CD4-positive, alpha-beta T cell treated with Interleukin-21 for 1 hour (primary cell): Measurements from ENCODE around the gene UGP2.
"Not testable (repeated sequence)": the region's sequence is repeated elsewhere in the genome, so short reads cannot be mapped to it uniquely, and the experiment has no call there.

ENCODE experiments used
- DNase-seq: peaks from one replicate; pipeline ENCODE4 v3.0.0-alpha.2; 2020

The UGP2 gene

GRCh38 chr2:63841254-63842022 lies at the start of gene UGP2:
Gene UGP2, plus strand, starts transcription at chr2:63841896. Its CDS starts 290 bp downstream, at chr2:63842186.
- DNase-seq: peak; percentile 88

DNA sequence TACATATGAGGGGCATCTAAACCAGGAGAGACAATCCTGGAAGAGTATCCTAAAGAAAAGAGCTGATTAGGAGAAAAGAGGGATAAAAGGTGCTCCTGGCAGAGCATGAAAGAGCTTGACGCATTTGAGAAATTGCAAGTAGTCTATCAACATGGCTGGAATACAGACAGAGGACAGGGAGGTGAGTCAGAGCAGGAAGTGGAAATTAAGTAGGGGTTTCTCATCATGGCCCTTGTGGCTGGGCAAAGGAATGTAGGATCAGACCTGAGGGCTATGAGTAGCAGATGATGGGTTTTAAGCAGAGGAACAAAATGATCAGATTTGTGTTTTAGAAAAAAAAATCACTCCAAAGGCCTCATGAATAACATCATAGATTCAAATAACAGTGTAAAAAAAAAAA lies 49.2 kb upstream of the UGP2 start:
- no peak for DNase-seq

- DNase-seq: no peak
Measured at GRCh38 chr2:63796366-63796765, 45.3 kb upstream of the UGP2 start.

- no peak for DNase-seq
Measured at GRCh38 chr2:63796796-63797195, 44.9 kb upstream of the UGP2 start.

- no peak for DNase-seq
Measured at GRCh38 chr2:63801455-63801854, 40.2 kb upstream of the UGP2 start.

- no peak for DNase-seq
Measured at GRCh38 chr2:63805412-63805811, 36.3 kb upstream of the UGP2 start.

- DNase-seq: not testable (repeated sequence)
Measured at GRCh38 chr2:63808036-63808435, 33.7 kb upstream of the UGP2 start.

- not testable (repeated sequence) for DNase-seq
Measured at GRCh38 chr2:63808911-63809310, 32.8 kb upstream of the UGP2 start.

DNA sequence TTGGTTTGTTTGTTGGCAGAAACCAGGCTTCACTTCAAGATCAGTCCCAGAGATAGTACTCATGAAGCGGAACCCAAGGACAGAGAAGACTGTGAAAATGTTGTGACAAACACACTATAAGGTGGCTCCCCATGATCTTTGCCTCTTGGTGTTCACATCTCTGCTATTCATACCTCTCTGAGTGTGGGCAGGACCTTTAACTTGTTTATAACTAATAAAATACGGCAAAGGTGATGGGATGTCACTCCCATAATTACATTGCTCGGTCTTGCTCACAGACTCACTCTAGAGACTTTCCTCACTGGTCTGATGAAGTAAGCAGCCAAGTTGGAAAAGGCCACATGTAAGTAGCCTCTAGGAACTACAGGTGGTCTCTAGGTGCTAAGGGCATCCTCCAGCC lies 30.6 kb upstream of the UGP2 start:
- no peak for DNase-seq

- DNase-seq: not testable (repeated sequence)
Measured at GRCh38 chr2:63811870-63812269, 29.8 kb upstream of the UGP2 start.

GRCh38 chr2:63814114-63814513 lies 27.6 kb upstream of the UGP2 start:
- no peak for DNase-seq

GRCh38 chr2:63817382-63817781 lies 24.3 kb upstream of the UGP2 start:
- no peak for DNase-seq

DNA sequence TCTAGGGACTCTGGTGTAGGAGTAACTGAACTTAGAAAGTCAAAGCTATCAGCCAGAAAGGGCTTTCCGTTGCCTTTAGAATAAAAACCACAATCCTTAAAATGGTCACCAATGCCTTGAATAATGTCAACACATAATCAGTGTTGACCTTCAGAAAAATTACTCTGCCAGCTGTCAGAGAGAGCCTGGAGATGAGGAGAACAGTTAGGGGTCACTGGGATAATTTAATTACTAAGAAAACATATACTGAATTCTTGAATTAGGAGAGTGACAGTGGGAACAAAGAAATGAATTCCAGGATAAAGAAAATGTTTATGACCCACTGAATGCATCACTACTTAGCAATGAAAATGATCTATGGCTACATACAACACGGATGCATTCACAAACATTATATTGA lies 23.4 kb upstream of the UGP2 start:
- no peak for DNase-seq

DNA sequence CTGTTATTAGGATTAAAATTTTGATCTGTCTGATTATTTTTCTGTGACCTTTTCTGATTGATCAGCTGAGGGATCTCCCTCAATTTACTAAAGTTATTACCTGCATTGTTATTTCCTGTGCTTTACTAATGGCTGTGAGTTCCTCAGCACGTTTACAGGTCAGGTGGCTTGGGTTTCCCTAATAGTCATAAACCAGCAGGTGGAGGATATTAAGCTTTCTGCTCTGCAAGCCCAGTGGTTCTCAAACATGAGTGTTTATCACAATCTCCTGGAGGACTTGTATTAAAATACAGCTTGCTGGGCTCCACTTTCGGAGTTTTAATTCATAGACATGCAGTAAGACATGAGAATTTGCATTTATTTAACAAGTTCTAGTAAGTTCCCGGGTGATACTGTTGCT lies 22.4 kb upstream of the UGP2 start:
- DNase-seq: no peak

- no peak for DNase-seq
Measured at GRCh38 chr2:63819765-63820717, 21.7 kb upstream of the UGP2 start.

DNA sequence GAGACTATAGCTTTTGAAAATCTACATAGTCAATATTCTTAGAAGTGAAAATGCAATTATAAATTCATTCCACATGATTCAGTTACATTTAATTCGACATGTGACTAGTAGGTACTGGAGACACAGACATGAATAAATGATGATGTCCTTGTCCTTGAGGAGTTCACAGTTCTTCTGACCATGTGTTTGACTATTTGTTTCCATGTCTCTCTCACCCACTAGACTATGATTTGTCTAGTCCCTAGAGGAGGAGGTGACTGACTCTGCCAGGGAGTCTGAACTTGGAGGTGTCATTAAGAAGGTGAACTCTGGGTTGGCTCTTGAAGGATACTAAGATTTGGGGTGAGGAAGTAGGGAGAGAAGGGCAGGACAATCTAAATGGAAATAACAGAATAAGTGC lies 20.7 kb upstream of the UGP2 start:
- no peak for DNase-seq

GRCh38 chr2:63821396-63821795 lies 20.3 kb upstream of the UGP2 start:
- DNase-seq: no peak

DNA sequence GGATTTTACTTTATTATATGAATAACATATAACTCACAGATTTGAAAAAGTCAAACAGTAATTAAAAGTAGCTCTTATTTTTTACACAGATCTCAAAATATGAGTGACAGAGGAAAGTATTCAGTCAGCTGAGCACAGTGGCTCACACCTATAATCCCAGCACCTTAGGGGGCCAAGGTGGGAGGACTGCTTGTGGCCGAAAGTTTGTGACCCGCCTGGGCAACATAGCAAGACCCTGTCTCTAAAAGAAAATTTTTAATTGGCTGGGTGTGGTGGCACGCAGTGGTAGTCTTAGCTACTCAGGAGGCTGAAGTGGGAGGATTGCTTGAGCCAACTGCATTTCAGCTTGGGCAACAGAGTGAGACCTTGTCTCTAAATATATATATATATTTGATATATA lies 19.2 kb upstream of the UGP2 start:
- no peak for DNase-seq

- no peak for DNase-seq
Measured at GRCh38 chr2:63827749-63828148, 13.9 kb upstream of the UGP2 start.

DNA sequence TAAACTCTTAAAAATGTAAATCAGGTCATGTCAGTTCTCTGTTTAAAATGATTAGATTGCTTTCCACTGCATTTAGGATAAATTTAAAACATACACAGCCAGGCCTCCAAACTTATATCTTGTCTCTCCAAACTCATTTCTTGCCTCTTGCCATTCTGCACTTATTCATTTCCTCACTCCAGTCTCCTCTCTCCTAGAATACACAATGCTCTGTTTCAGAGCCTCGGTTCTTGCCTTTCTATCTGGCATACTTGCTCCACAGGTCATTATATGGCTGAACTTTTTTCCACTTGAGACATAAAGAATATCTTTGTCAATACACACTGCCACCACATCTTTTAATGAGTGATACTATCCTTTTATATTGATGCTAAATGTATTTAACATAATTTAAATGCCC lies 10.5 kb upstream of the UGP2 start:
- DNase-seq: no peak

DNA sequence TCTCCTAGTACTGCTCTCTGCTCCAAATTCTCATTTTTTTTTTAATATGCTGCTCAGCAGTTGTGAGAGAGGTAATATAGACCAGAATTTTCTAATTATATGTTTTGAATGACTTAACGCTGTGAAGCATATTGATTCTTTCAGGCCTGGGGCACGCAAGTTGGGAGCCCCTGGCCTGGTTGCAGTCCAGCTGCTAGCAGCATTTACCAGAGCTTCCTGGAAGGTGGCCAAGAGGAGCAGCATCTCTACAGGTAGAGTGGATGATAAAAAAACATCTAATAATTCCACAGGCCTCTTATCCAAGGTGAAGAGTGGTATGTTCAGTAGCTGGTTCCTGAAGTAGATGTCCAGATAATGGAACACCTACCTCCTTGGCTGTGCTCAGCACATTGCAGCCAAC lies 7.3 kb upstream of the UGP2 start:
- no peak for DNase-seq

GRCh38 chr2:63837036-63837594 lies 4.6 kb upstream of the UGP2 start:
- DNase-seq: no peak

DNA sequence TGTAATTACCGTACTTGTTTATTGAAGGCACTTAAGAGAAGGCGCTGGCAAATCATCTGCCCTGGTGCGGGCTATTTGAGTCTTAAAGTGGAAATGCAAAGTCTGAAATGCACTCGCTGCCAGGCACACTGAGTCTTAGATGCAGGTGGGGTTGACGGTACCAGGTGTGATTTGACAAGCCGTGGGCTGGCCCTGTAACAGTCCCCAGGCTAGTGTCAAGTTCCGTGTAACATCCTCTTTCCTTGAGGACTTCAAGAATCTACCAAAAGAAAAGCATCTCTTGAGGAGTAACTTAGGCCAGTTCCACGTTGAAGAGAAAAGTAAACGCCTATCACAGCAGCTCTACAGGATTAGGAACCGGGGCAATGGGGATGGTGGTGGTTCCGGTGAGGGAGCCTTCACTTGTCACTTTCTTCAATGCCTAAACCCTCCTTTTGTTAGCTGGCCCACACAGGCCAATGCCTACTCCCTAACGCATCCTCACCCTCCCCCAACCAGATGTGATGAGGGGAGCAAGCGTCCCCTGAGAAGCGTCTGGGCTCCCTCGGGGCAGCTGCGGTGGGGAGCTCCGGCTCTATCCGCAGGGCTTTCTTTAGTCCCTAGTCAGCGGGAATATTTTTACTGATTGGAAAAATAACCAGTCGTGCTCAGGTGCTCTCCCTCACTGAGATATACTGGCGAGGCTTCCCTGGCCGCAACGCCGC lies 1.5 kb upstream of the UGP2 start:
- DNase-seq: no peak
